Kidney (tissue), 14 donors: Measurements from ENCODE around the gene MTFP1. TPM values are rescaled to one million over a fixed set of nuclear protein-coding genes. Genes with fewer than 3 reads are reported as not detected.

Source experiments
- DNase-seq, 5 donors: peaks; one replicate each; pipeline ENCODE4 v3.0.0-alpha.2; 2013 to 2020
- FAIRE-seq: peaks from 2 replicates; lab custom pipeline; 2012; peaks lifted over from hg19 to GRCh38; lab: Jason Lieb, UNC
- H3K27ac ChIP-seq, 2 donors: one replicate each; pipeline ENCODE4 v1.7.0; 2013; ENCODE audit warnings: low read depth in 2 of 2, low read length in 2 of 2, inconsistent platforms in 1 of 2
- H3K27me3 ChIP-seq: one replicate; pipeline ENCODE4 v1.7.1; 2013; ENCODE audit warnings: low read length, inconsistent platforms; ENCODE audit not compliant: control insufficient read depth, insufficient read depth
- H3K36me3 ChIP-seq, 3 donors: one replicate each; pipeline versions ENCODE4 v1.7.0 to v1.7.1; 2013; ENCODE audit warnings: low read length in 3 of 3, control low read depth in 1 of 3, inconsistent platforms in 1 of 3; ENCODE audit not compliant: insufficient read depth in 3 of 3, control insufficient read depth in 2 of 3
- H3K4me1 ChIP-seq, 3 donors: one replicate each; pipeline versions ENCODE4 v1.7.0 to v1.7.1; 2013; ENCODE audit warnings: low read length in 3 of 3, inconsistent platforms in 1 of 3, low read depth in 1 of 3; ENCODE audit not compliant: control insufficient read depth in 2 of 3, insufficient read depth in 2 of 3
- H3K4me3 ChIP-seq, 3 donors: one replicate each; pipeline versions ENCODE4 v1.7.0 to v1.8.1; 2013; ENCODE audit warnings: low read length in 3 of 3, control low read depth in 1 of 3, inconsistent platforms in 1 of 3
- H3K9ac ChIP-seq, 3 donors: one replicate each; pipeline versions ENCODE4 v1.7.0 to v1.7.1; 2013; ENCODE audit warnings: low read length in 3 of 3, control low read depth in 1 of 3, inconsistent platforms in 1 of 3
- H3K9me3 ChIP-seq, 3 donors: one replicate each; pipeline versions ENCODE4 v1.7.0 to v1.7.1; 2013; ENCODE audit warnings: low read length in 3 of 3, control low read depth in 1 of 3, inconsistent platforms in 1 of 3; ENCODE audit not compliant: control insufficient read depth in 2 of 3, insufficient read depth in 1 of 3
- intact Hi-C: fragments of 100-400 bp; cut with DNase I; formaldehyde crosslinking; loops from one replicate; pipeline ENCODE4 v1.11.1; 2022
- polyA plus RNA-seq: library from polyadenylated mRNA; stranded (reverse); fragments of 350-450 nt; fragmentation: Illumina TruSeq; extraction: RNeasy Lipid Tissue Mini Kit (QIAGEN cat#74804); gene quantifications from one replicate; pipeline ENCODE4 v1.2.3, GENCODE V29; 2014; ENCODE audit warnings: low read depth, low replicate concordance; ENCODE audit not compliant: insufficient read depth
- total RNA-seq: library from RNA; stranded (reverse); fragmentation: NEBNext Ultra II Directional; extraction: Animal tissue kit (Norgen Biotek cat#: 25700); gene quantifications from one replicate; pipeline ENCODE4 v1.2.1, GENCODE V29; 2021
- TF ChIP-seq, protein P1 (sequence below): IDR thresholded peaks from 3 replicates; pipeline ENCODE4 v1.5.1; 2012; ENCODE audit warnings: mild to moderate bottlenecking, moderate library complexity, borderline replicate concordance; ENCODE audit not compliant: insufficient read depth; ENCODE audit errors: extremely low read depth
- donor health status: control.
- donor health status: control.
- donor health status: control.
- donor health status: control.
- donor health status: control.
- donor health status: DM: yes; HTN: yes; CAD: no.
- donor health status: Normal renal cell carcinoma (clear cell type).

The MTFP1 gene
- total and polyA plus RNA-seq, 2 donors from 2014 or later: 8.1 to 82.6 TPM

DNA sequence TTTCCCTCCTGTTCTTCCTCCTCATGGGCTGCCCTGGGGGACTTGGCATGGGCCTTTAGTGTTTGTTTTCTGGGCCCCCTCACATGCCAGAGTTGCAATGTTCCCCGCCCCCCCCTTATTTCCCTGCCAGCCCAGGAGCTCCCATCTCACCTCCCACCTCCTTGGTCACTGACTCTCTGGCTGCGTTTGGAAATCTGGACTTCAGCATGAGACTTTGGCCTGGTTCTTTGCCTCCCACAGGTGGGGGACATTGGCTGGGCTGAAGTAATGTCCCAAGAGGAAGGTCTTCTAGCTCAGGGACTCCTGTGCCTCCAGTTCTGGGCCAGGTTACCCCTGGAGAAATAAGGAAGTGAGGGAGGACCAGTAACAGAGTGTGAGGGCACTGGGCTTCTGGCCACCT lies 7.0 kb downstream of the MTFP1 start:
- intact Hi-C loops: no loop called here
- no peak overlapping the region for H3K27ac ChIP-seq
- H3K4me3 ChIP-seq: no peak overlapping the region
- TF ChIP-seq, protein P1, sequence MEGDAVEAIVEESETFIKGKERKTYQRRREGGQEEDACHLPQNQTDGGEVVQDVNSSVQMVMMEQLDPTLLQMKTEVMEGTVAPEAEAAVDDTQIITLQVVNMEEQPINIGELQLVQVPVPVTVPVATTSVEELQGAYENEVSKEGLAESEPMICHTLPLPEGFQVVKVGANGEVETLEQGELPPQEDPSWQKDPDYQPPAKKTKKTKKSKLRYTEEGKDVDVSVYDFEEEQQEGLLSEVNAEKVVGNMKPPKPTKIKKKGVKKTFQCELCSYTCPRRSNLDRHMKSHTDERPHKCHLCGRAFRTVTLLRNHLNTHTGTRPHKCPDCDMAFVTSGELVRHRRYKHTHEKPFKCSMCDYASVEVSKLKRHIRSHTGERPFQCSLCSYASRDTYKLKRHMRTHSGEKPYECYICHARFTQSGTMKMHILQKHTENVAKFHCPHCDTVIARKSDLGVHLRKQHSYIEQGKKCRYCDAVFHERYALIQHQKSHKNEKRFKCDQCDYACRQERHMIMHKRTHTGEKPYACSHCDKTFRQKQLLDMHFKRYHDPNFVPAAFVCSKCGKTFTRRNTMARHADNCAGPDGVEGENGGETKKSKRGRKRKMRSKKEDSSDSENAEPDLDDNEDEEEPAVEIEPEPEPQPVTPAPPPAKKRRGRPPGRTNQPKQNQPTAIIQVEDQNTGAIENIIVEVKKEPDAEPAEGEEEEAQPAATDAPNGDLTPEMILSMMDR: no peak
- FAIRE-seq: no peak
- H3K9ac ChIP-seq: no peak overlapping the region
- H3K27me3 ChIP-seq: no peaks in the 10 kb centered on the region
- peak in 2 of 5 donors; percentile 13 to 18 for DNase-seq
- no peaks in the 10 kb centered on the region for H3K36me3 ChIP-seq
- no peaks in the 10 kb centered on the region for H3K9me3 ChIP-seq
- H3K4me1 ChIP-seq: peaks cover 0 to 3% (median 0%) of the 10 kb centered on the region in 3 donors

DNA sequence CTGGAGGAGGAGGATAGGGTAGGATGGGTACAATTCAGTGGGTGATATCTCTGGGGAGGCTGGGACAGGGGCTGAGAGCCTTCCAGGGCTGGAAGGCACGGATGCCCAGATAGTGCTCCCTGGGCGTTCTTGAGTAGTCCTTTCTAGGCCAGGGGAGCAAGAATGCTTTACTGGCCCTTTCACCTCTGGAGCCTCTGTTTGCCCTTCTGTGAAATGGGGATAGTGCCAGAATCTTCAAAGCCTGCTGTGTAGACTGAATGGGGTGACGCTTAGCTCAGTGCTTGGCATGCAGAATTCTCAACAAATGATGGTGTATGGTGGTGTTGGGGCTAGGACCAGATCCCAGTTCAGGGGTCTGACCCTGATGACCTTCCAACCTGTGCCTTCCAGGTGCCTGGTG lies 7.7 kb downstream of the MTFP1 start:
- TF ChIP-seq, protein P1: no peak
- Histone ChIP-seq H3K4me3 (no peak overlapping the region), H3K27ac (no peak overlapping the region), H3K9me3 (no peaks in the 10 kb centered on the region), H3K27me3 (no peaks in the 10 kb centered on the region), H3K9ac (no peak overlapping the region), H3K4me1 (peaks cover 0 to 3% (median 0%) of the 10 kb centered on the region in 3 donors), H3K36me3 (no peaks in the 10 kb centered on the region)
- FAIRE-seq: no peak
- intact Hi-C loops: no loop called here
- DNase-seq: no peak

DNA sequence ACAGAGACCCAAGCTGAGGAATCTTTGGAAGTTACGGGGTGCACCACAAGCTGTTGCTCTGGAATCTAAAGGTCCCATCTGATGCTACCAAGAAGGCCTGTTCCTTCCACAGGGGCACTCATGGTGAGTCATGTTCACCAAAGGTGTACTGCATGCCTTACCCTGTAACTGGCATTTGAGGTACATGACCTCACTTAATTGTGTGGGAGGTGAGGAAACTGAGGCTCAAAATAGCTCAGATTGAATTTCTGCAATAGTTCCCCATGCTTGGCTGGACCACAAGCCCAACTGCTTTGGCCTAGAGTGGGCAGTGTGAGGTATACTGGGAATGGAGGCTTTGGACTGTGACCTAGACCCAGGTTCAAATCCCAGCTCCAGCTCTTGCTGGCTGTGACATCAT lies 8.2 kb downstream of the MTFP1 start:
- Histone ChIP-seq H3K4me1 (peaks cover 0 to 3% (median 0%) of the 10 kb centered on the region in 3 donors), H3K27ac (no peak overlapping the region), H3K27me3 (no peaks in the 10 kb centered on the region), H3K4me3 (no peak overlapping the region), H3K9ac (no peak overlapping the region), H3K36me3 (no peaks in the 10 kb centered on the region), H3K9me3 (no peaks in the 10 kb centered on the region)
- DNase-seq (no peak), FAIRE-seq (no peak)
- TF ChIP-seq, protein P1: no peak
- intact Hi-C loops: no loop called here

DNA sequence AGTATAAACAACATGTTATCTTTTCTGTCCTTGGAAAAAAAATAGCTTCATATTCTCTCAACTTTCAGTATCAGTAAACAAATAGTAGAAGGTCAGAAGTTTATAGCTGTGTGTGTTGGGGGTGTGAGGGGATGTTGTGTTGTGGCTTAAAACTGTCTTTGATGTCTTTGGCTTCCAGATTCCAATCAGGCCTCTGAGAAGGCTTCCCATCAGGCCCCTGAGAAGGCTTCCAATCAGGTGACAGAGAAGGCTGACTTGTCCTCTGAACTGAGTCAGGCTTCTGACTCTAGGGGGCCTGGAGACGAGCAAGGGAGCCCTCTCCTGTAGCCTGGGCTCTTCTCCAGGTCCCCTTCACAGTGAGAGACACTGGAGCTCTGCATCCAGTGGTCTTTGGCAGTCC lies 9.3 kb downstream of the MTFP1 start:
- intact Hi-C loops: no loop called here

More for the DNA sequence above, 9.3 kb downstream of the MTFP1 start:
- no peak overlapping the region for H3K9ac ChIP-seq
- no peaks in the 10 kb centered on the region for H3K9me3 ChIP-seq
- peaks cover 0 to 3% (median 0%) of the 10 kb centered on the region in 3 donors for H3K4me1 ChIP-seq
- H3K36me3 ChIP-seq: no peaks in the 10 kb centered on the region
- H3K27me3 ChIP-seq: no peaks in the 10 kb centered on the region
- no peak for FAIRE-seq
- H3K4me3 ChIP-seq: no peak overlapping the region
- DNase-seq: peak in 1 of 5 donors; percentile 25
- TF ChIP-seq, protein P1: no peak
- H3K27ac ChIP-seq: no peak overlapping the region
